OCI-LY7 (cell line): Measurements from ENCODE around the gene CDH23. TPM values are rescaled to one million over a fixed set of nuclear protein-coding genes. Genes with fewer than 3 reads are reported as not detected.

Source experiments
- BruUV-seq: library from RNA; stranded (reverse); fragments of 400-500 nt; replicated peaks from 2 replicates; lab custom pipeline; 2021; lab: Mats Ljungman, UMichigan
- CTCF ChIA-PET: fragments of 300-600 bp; sonication (Branson Sonifier 250); formaldehyde crosslinking; loops from one replicate; lab custom pipeline; 2022; ENCODE audit warnings: antibody characterized with exemption; ENCODE audit not compliant: unreplicated experiment; lab: Charles Lee
- POLR2A ChIA-PET: fragments of 300-600 bp; sonication (Branson Sonifier 250); formaldehyde crosslinking; loops from one replicate; lab custom pipeline; 2022; ENCODE audit warnings: antibody characterized with exemption; lab: Charles Lee
- DNase-seq: peaks from one replicate; pipeline ENCODE4 v3.0.0-alpha.2; 2015; ENCODE audit warnings: low spot score
- H2AFZ ChIP-seq: fragments of 200-600 bp; sonication (generic), shearing (Covaris generic); 2 replicates; pipeline ENCODE4 v1.6.1; 2014; ENCODE audit warnings: mild to moderate bottlenecking, antibody characterized with exemption, low read length, moderate library complexity
- H3K27ac ChIP-seq: fragments of 200-600 bp; sonication (generic); 2 replicates; pipeline ENCODE4 v1.5.1; 2014; ENCODE audit warnings: mixed run types, low read depth, mild to moderate bottlenecking, moderate library complexity, low read length, inconsistent platforms; ENCODE audit not compliant: poor library complexity, severe bottlenecking
- H3K36me3 ChIP-seq: fragments of 200-600 bp; sonication (generic); 2 replicates; pipeline ENCODE4 v1.6.1; 2014; ENCODE audit warnings: mild to moderate bottlenecking, antibody characterized with exemption, low read length, moderate library complexity, mixed read lengths; ENCODE audit not compliant: insufficient read depth
- H3K4me1 ChIP-seq: fragments of 200-600 bp; sonication (generic); 2 replicates; pipeline ENCODE4 v1.5.1; 2014; ENCODE audit warnings: mild to moderate bottlenecking, low read length; ENCODE audit not compliant: insufficient read depth, poor library complexity, severe bottlenecking
- H3K4me2 ChIP-seq: fragments of 200-600 bp; sonication (generic); 2 replicates; pipeline ENCODE4 v1.6.1; 2014; ENCODE audit warnings: mild to moderate bottlenecking, low read length
- H3K4me3 ChIP-seq: fragments of 200-600 bp; sonication (generic); 2 replicates; pipeline ENCODE4 v1.5.1; 2014; ENCODE audit warnings: mild to moderate bottlenecking, low read depth, low read length; ENCODE audit not compliant: poor library complexity, severe bottlenecking
- H3K79me2 ChIP-seq: fragments of 200-600 bp; sonication (generic); 2 replicates; pipeline ENCODE4 v1.6.1; 2016; ENCODE audit warnings: low read depth, mild to moderate bottlenecking, low read length, moderate library complexity, mixed read lengths; ENCODE audit not compliant: insufficient read depth
- H3K9me2 ChIP-seq: fragments of 200-600 bp; sonication (generic); 2 replicates; pipeline ENCODE4 v1.6.1; 2016; ENCODE audit warnings: mild to moderate bottlenecking, low read length, mixed read lengths; ENCODE audit not compliant: insufficient read depth
- H3K9me3 ChIP-seq: fragments of 200-600 bp; sonication (generic); 2 replicates; pipeline ENCODE4 v1.6.1; 2014; ENCODE audit warnings: mild to moderate bottlenecking, mixed run types, low read length, mixed read lengths
- H4K20me1 ChIP-seq: fragments of 200-600 bp; sonication (generic); 2 replicates; pipeline ENCODE4 v1.6.1; 2014; ENCODE audit warnings: mild to moderate bottlenecking, antibody characterized with exemption, low read length, moderate library complexity, mixed read lengths; ENCODE audit not compliant: insufficient read depth
- EZH2phosphoT487 ChIP-seq: fragments of 200-600 bp; sonication (generic); IDR thresholded peaks from 2 replicates; pipeline ENCODE4 v1.6.1; 2018; ENCODE audit warnings: low read depth, borderline replicate concordance, mild to moderate bottlenecking, mixed run types, antibody characterized with exemption, low read length, moderate library complexity, mixed read lengths
- intact Hi-C: fragments of 100-400 bp; cut with micrococcal nuclease; formaldehyde crosslinking; loops from one replicate; pipeline ENCODE4 v1.10.0; 2022; ENCODE audit not compliant: unreplicated experiment
- total RNA-seq, 2 experiments: library from RNA; depleted of rRNA in 1 of 2; stranded (reverse); fragments of >200 nt in 1 of 2; shearing (Covaris generic) in 1 of 2; gene quantifications; 2 replicates each; pipeline ENCODE4 v1.2.3, GENCODE V29; 2014 to 2022
- TF ChIP-seq, protein P1 (sequence below): fragments of 200-600 bp; sonication (generic); conservative IDR thresholded peaks from 2 replicates; pipeline ENCODE4 v1.5.1; 2014; ENCODE audit warnings: mild to moderate bottlenecking, antibody characterized with exemption, low read length, moderate library complexity, mixed read lengths

CDH23 gene
- total RNA-seq, 2 experiments from 2014 or later: 0.92 to 9.9 TPM

DNA sequence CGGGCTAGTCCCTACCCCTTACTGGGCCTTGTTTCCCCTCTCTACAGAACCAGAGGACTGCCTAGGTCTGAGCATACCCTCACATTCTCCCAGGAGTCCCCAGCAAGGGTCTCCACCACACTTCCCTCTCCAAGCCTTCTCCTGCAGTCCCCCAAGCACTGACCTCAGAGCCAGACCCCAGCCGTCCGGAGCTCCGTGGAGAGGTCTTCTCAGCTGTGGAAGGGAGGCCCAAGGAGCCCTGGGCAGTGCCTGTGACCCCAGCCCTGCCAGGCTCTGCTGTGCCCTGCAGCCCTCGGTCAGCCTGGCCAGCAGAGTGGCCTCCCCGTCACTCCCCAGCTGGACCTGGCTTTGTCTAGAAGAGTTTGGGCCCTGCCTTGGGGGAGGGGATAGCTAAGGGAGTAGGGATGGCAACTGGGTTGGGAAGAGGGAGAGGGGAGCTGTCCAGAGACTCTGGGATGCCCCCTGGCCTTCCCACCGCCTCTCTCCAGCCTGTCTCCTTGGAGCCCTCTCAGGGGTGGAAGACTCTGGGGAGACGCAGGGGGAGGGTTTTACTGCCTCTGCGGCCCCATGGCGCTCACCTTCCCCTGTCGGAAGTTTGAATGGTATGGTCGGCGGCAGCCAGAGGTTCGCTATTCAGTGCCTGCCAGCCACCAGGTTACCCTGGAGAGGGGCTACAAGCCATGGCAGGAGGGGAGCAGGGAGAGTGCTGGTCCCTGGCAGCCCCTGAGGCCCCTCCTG is 322.9 kb downstream of the CDH23 start, which contains the start of gene C10orf105:
Gene C10orf105, minus strand, starts transcription at position 315 of the 738 bp plus-strand sequence. CDS start 3,441 bp downstream, outside the sequence.
- BruUV-seq: no TSS peak
- POLR2A ChIA-PET: no interaction called here

DNA sequence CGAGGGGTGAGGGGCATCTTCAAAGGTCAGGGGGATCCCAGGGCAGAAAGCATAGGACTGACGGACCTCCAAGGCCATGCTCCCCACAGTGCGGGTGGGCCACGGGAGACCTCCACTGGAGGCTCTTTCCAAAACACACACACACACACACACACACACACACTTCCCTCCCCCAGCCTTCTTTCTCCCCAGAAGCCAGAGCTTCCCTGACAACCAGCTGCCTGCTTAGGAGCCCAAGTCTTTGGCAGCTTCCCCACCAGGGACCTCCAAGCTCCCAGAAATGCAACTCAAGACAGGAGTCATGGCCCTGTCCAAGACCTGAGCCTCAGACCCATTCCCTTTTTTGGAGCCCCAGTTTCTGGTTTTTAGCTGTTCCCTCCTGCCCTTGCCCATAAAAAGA is 323.6 kb downstream of the CDH23 start:
- Histone ChIP-seq H2AFZ (no peak overlapping the region), H3K9me2 (no peaks in the 10 kb centered on the region), H3K27ac (no peak overlapping the region), H4K20me1 (no peaks in the 10 kb centered on the region), H3K4me2 (no peak overlapping the region), H3K4me3 (no peak overlapping the region), H3K4me1 (peaks cover 13% of the 10 kb centered on the region), H3K79me2 (no peaks in the 10 kb centered on the region), H3K9me3 (no peaks in the 10 kb centered on the region), H3K36me3 (no peaks in the 10 kb centered on the region)
- POLR2A ChIA-PET: interaction anchor here (0.7 kb wide), 1 partner anchor 108 kb away, joined by 3 read pairs; no protein-coding TSS in a partner anchor
- intact Hi-C loops: loop anchor here (10.0 kb wide), 1 partner anchor 175 kb away; no protein-coding TSS in a partner anchor
- no peak for DNase-seq
- no TSS peak for BruUV-seq
- CTCF ChIA-PET: interaction anchor here (0.6 kb wide), 1 partner anchor 850 kb away, joined by 3 read pairs; no protein-coding TSS in a partner anchor
- TF ChIP-seq EZH2phosphoT487: no peak
- TF ChIP-seq, protein P1, sequence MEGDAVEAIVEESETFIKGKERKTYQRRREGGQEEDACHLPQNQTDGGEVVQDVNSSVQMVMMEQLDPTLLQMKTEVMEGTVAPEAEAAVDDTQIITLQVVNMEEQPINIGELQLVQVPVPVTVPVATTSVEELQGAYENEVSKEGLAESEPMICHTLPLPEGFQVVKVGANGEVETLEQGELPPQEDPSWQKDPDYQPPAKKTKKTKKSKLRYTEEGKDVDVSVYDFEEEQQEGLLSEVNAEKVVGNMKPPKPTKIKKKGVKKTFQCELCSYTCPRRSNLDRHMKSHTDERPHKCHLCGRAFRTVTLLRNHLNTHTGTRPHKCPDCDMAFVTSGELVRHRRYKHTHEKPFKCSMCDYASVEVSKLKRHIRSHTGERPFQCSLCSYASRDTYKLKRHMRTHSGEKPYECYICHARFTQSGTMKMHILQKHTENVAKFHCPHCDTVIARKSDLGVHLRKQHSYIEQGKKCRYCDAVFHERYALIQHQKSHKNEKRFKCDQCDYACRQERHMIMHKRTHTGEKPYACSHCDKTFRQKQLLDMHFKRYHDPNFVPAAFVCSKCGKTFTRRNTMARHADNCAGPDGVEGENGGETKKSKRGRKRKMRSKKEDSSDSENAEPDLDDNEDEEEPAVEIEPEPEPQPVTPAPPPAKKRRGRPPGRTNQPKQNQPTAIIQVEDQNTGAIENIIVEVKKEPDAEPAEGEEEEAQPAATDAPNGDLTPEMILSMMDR: no peak

More for the DNA sequence above, 322.9 kb downstream of the CDH23 start, which contains the start of gene C10orf105:
- TF ChIP-seq, protein P1: no peak
- TF ChIP-seq EZH2phosphoT487: no peak
- no peak for DNase-seq
- Histone ChIP-seq H3K4me3 (no peak within 1 kb of the TSS), H3K9me2 (no peaks in the 10 kb centered on the region), H2AFZ (no peak within 1 kb of the TSS), H3K9me3 (no peaks in the 10 kb centered on the region), H3K4me1 (peaks cover 8% of the 10 kb centered on the region), H3K79me2 (no peaks in the 10 kb centered on the region), H3K27ac (no peak within 1 kb of the TSS), H4K20me1 (no peaks in the 10 kb centered on the region), H3K4me2 (no peak within 1 kb of the TSS), H3K36me3 (no peaks in the 10 kb centered on the region)
- intact Hi-C loops: loop anchor here (10.0 kb wide), 1 partner anchor 175 kb away; no protein-coding TSS in a partner anchor
- CTCF ChIA-PET: no interaction called here
